ENCODE results near the gene KIAA2012. TPM values are rescaled to one million over a fixed set of nuclear protein-coding genes. Genes with fewer than 3 reads are reported as not detected.

KIAA2012 gene
- total RNA-seq: not detected in 2 replicates

GRCh38 chr2:202072737-202073401 lies at the start of gene KIAA2012:
TSS of gene KIAA2012 (plus strand) at chr2:202073255. CDS start at chr2:202073628, 373 bp downstream.

GRCh38 chr2:202033317-202034248 lies 39.5 kb upstream of the KIAA2012 start, which contains the start of gene FZD7:
TSS of gene FZD7 (plus strand) at chr2:202033855. CDS start at chr2:202034648, 793 bp downstream.

GRCh38 chr2:202238234-202239197 lies 165.5 kb downstream of the KIAA2012 start, which contains the start of gene SUMO1:
TSS of gene SUMO1 (minus strand) at chr2:202238597. CDS start at chr2:202238451, 146 bp downstream.

Other genes with a start within 250 kb of the KIAA2012 start
- gene FZD7, start 39.4 kb upstream of the KIAA2012 start, total RNA-seq: 0.46 and 0.65 TPM in 2 replicates
- gene SUMO1, start 165.3 kb downstream of the KIAA2012 start, total RNA-seq: 149 and 208 TPM in 2 replicates
- gene NOP58, start 192.5 kb downstream of the KIAA2012 start, total RNA-seq: 85.8 and 127 TPM in 2 replicates

Measured in epithelial cell of umbilical artery (primary cell).